KMS-11 (cell line): ENCODE results near the gene NOC4L.

Source experiments
- H2AFZ ChIP-seq: fragments of 200-600 bp; sonication (generic); 2 replicates; pipeline ENCODE4 v1.6.1; 2016; ENCODE audit warnings: antibody characterized with exemption, mixed run types, low read depth
- H3K27ac ChIP-seq: fragments of 200-600 bp; sonication (generic); 2 replicates; pipeline ENCODE4 v1.6.1; 2016; ENCODE audit warnings: mild to moderate bottlenecking, mixed run types
- H3K27me3 ChIP-seq: fragments of 200-600 bp; sonication (generic); 2 replicates; pipeline ENCODE4 v1.6.1; 2017; ENCODE audit warnings: mild to moderate bottlenecking, low read depth, mixed run types, moderate library complexity; ENCODE audit not compliant: insufficient read depth
- H3K36me3 ChIP-seq: fragments of 200-600 bp; sonication (generic); 2 replicates; pipeline ENCODE4 v1.6.1; 2017; ENCODE audit warnings: mild to moderate bottlenecking, mixed run types; ENCODE audit not compliant: insufficient read depth
- H3K4me1 ChIP-seq: fragments of 200-600 bp; sonication (generic); 2 replicates; pipeline ENCODE4 v1.6.1; 2016; ENCODE audit warnings: mild to moderate bottlenecking, low read depth, mixed run types; ENCODE audit not compliant: poor library complexity, severe bottlenecking
- H3K4me2 ChIP-seq: fragments of 200-600 bp; sonication (generic); 2 replicates; pipeline ENCODE4 v1.7.0; 2016; ENCODE audit warnings: mild to moderate bottlenecking, mixed run types
- H3K4me3 ChIP-seq: fragments of 200-600 bp; sonication (generic); IDR thresholded peaks from 2 replicates; pipeline ENCODE4 v1.6.1; 2017; ENCODE audit warnings: low read depth, low read length, mixed read lengths; ENCODE audit not compliant: insufficient read depth
- H3K79me2 ChIP-seq: fragments of 200-600 bp; sonication (generic); 2 replicates; pipeline ENCODE4 v1.6.1; 2016; ENCODE audit warnings: low read depth, mixed run types; ENCODE audit not compliant: insufficient read depth
- H3K9ac ChIP-seq: fragments of 200-600 bp; sonication (generic); 2 replicates; pipeline ENCODE4 v1.6.1; 2016; ENCODE audit warnings: mild to moderate bottlenecking, mixed run types
- H4K20me1 ChIP-seq: fragments of 200-600 bp; sonication (generic); 2 replicates; pipeline ENCODE4 v1.6.1; 2016; ENCODE audit warnings: mild to moderate bottlenecking, mixed run types; ENCODE audit not compliant: insufficient read depth
- CTCF ChIP-seq: fragments of 200-600 bp; sonication (generic); conservative IDR thresholded peaks from 2 replicates; pipeline ENCODE4 v1.6.1; 2017; ENCODE audit warnings: low read depth, mild to moderate bottlenecking, antibody characterized with exemption, low read length, moderate library complexity, mixed read lengths

The NOC4L gene

DNA sequence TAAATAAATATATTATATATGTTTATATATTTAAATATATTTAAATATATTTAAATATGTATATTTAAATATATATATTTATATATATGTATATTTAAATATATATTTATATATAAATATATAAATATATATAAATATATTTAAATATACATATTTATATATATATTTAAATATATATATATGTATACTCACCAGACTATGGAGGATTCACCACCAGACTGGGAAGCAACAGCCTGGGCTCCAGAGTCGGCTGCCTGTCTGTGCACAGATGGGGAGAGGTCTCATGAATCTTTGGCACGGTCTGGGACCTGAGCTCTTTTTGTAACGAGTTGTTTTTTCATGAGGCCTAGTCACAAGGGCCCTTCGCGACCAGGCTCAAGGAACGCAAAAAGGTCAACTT is 21.3 kb downstream of the NOC4L start:
- Histone ChIP-seq H3K36me3 (no peaks in the 10 kb centered on the region), H3K9ac (no peak overlapping the region), H3K4me1 (peaks cover 7% of the 10 kb centered on the region), H3K27ac (no peak overlapping the region), H3K79me2 (no peaks in the 10 kb centered on the region), H4K20me1 (no peaks in the 10 kb centered on the region), H3K4me3 (no peak overlapping the region), H2AFZ (no peak overlapping the region), H3K4me2 (no peak overlapping the region), H3K27me3 (no peaks in the 10 kb centered on the region)
- TF ChIP-seq CTCF, result no peak

GRCh38 chr12:132166093-132166492 is 21.8 kb downstream of the NOC4L start:
- no peak overlapping the region for H3K4me3 ChIP-seq
- no peak overlapping the region for H3K4me2 ChIP-seq
- H3K79me2 ChIP-seq, result no peaks in the 10 kb centered on the region
- H3K27ac ChIP-seq, result no peak overlapping the region
- no peaks in the 10 kb centered on the region for H4K20me1 ChIP-seq
- H3K4me1 ChIP-seq, result peaks cover 7% of the 10 kb centered on the region
- H3K36me3 ChIP-seq, result no peaks in the 10 kb centered on the region
- peaks cover under 1% of the 10 kb centered on the region; the same call in 1 of the 2 replicates for H3K27me3 ChIP-seq
- H2AFZ ChIP-seq, result no peak overlapping the region
- H3K9ac ChIP-seq, result no peak overlapping the region
- no peak for TF ChIP-seq CTCF

DNA sequence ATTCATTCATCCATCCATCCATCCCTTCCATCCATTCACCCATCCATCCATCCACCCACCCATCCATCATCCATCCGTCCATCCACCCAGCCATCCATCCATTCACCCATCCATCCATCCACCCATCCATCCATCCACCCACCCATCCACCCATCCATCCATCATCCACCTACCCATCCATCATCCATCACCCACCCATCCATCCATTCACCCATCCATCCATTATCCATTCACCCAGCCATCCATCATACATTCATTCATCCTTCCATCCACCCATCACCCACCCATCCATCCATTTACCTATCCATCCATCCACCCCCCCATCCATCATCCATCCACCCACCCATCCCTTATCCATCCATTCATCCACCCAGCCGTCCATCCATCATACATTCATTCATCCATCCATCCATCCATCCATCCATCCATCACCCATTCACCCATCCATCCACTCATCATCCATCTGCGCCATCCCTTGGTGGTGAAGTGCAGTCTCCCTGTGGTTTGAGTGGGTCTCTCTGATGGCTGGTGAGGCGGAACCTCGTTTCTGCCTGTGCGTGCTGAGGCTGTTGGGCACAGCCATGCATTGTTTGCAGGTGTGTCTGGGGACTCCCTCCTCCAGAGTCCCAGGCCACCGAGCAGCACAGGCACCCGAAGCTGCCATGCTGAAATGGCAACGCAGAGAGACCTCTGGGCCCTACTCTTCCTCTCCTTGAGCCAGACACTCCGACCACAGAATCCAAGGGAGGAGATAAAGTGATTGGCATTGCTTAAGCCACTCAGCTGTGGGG is 22.7 kb downstream of the NOC4L start:
- H4K20me1 ChIP-seq, result no peaks in the 10 kb centered on the region
- no peak overlapping the region for H3K27ac ChIP-seq
- no peaks in the 10 kb centered on the region for H3K36me3 ChIP-seq
- H3K27me3 ChIP-seq, result peaks cover 5% of the 10 kb centered on the region; the same call in 1 of the 2 replicates
- no peak for TF ChIP-seq CTCF
- peaks cover 7% of the 10 kb centered on the region for H3K4me1 ChIP-seq
- H3K9ac ChIP-seq, result no peak overlapping the region
- no peak overlapping the region for H3K4me2 ChIP-seq
- H3K79me2 ChIP-seq, result no peaks in the 10 kb centered on the region
- no peak overlapping the region for H2AFZ ChIP-seq
- H3K4me3 ChIP-seq, result no peak overlapping the region

DNA sequence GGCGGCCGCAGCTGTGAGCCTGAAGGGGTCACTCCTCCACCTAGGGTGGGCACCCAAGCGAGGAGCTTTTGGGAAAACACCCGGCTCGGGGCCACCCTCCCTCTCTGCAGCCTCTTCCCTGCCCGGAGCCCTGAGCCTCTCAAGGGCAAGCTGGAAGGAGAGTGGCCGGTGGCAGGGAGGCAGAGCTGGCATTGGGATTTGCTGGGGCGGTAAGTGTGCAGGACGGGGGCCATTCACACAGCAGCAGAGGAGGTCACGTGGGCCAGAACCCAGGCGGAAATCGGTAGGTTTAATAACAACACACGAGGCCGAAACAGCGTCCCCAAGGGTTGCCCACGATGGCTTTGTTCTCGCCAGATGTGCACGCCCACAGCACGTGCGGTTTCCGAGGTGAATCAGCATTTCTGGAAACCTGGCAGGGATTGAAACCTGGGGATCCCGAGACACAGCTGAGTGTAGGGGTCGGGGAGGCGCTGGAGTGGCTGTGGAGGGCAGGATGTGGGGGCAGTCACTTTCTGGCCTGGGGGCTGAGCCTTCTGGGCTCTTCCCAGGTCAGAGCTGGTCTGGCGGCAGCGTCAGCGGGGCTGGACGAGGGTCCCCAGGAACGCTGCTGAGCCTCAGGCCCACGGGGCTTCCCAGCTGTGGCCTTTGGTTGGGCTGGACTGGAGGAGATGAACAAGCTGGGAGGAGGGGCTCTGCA is 23.5 kb downstream of the NOC4L start:
- no peaks in the 10 kb centered on the region for H3K79me2 ChIP-seq
- H3K27me3 ChIP-seq, result peaks cover 5% of the 10 kb centered on the region; the same call in 1 of the 2 replicates
- no peaks in the 10 kb centered on the region for H3K36me3 ChIP-seq
- peaks cover 2% of the 10 kb centered on the region for H3K4me1 ChIP-seq
- H3K27ac ChIP-seq, result no peak overlapping the region
- no peak overlapping the region for H3K4me2 ChIP-seq
- no peak overlapping the region for H3K9ac ChIP-seq
- no peak overlapping the region for H3K4me3 ChIP-seq
- no peaks in the 10 kb centered on the region for H4K20me1 ChIP-seq
- H2AFZ ChIP-seq, result no peak overlapping the region
- TF ChIP-seq CTCF, result no peak
